Endothelial cell of umbilical vein (primary cell): ENCODE measurements around the gene IRF6. TPM values are rescaled to one million over a fixed set of nuclear protein-coding genes. Genes with fewer than 3 reads are reported as not detected.

ENCODE experiments used
- BruUV-seq: library from RNA; stranded (reverse); fragments of 400-500 nt; replicated peaks from 2 replicates; lab custom pipeline; 2021; lab: Mats Ljungman, UMichigan
- CTCF ChIA-PET: fragments of 300-600, 350-600 bp; sonication (Branson Sonifier 250); formaldehyde crosslinking; loops from one replicate; lab custom pipeline; 2021; ENCODE audit warnings: antibody characterized with exemption, inconsistent platforms; lab: Charles Lee
- POLR2A ChIA-PET: fragments of 300-600, 350-600 bp; sonication (Branson Sonifier 250); formaldehyde crosslinking; loops from one replicate; lab custom pipeline; 2021; ENCODE audit warnings: antibody characterized with exemption, inconsistent platforms; lab: Charles Lee
- DNase-seq: peaks from one replicate; pipeline ENCODE4 v3.0.0-alpha.2; 2011; ENCODE audit warnings: low read depth, low spot score
- FAIRE-seq: peaks from 2 replicates; lab custom pipeline; 2011; peaks lifted over from hg19 to GRCh38; lab: Jason Lieb, UNC
- H2AFZ ChIP-seq: 2 replicates; pipeline ENCODE4 v1.6.0; 2012; ENCODE audit warnings: low read depth, low read length, control low read depth, inconsistent platforms
- H3K27ac ChIP-seq: 2 replicates; pipeline ENCODE4 v1.5.1; 2011; ENCODE audit warnings: low read depth, mild to moderate bottlenecking, control low read depth, low read length, moderate library complexity; ENCODE audit not compliant: insufficient read depth
- H3K27me3 ChIP-seq, 2 experiments: 2 replicates each; pipeline versions ENCODE4 v1.6.0 to v1.6.1; 2011; ENCODE audit warnings: low read length in 2 of 2, mixed read lengths in 1 of 2; ENCODE audit not compliant: control insufficient read depth in 2 of 2, insufficient read depth in 2 of 2
- H3K36me3 ChIP-seq, 2 experiments: 2 replicates in 1 of 2; 3 replicates in 1 of 2; pipeline ENCODE4 v1.5.1; 2011; ENCODE audit warnings: low read length in 2 of 2, mild to moderate bottlenecking in 1 of 2, moderate library complexity in 1 of 2; ENCODE audit not compliant: control insufficient read depth in 2 of 2, insufficient read depth in 2 of 2; ENCODE audit errors: extremely low read depth in 1 of 2
- H3K4me1 ChIP-seq: 3 replicates; pipeline ENCODE4 v1.5.1; 2011; ENCODE audit warnings: mild to moderate bottlenecking, low read length; ENCODE audit not compliant: control insufficient read depth, insufficient read depth; ENCODE audit errors: extremely low read depth
- H3K4me2 ChIP-seq: 2 replicates; pipeline ENCODE4 v1.6.1; 2011; ENCODE audit warnings: low read length, control low read depth, mixed read lengths; ENCODE audit not compliant: insufficient read depth
- H3K4me3 ChIP-seq, 3 experiments: fragments of 200-600 bp in 1 of 3; sonication (generic), shearing (Covaris generic) in 1 of 3; replicated peaks in 1 of 3; 2 replicates each; pipeline ENCODE4 v1.5.1; 2011 to 2016; ENCODE audit warnings: control low read depth in 3 of 3, low read length in 3 of 3, mild to moderate bottlenecking in 2 of 3, inconsistent platforms in 1 of 3, low read depth in 1 of 3, moderate library complexity in 1 of 3; ENCODE audit not compliant: insufficient read depth in 1 of 3
- H3K79me2 ChIP-seq: 2 replicates; pipeline ENCODE4 v1.6.0; 2012; ENCODE audit warnings: low read length, inconsistent platforms; ENCODE audit not compliant: control insufficient read depth, insufficient read depth
- H3K9ac ChIP-seq: replicated peaks from 2 replicates; pipeline ENCODE3; 2011; ENCODE audit warnings: low read length, control low read depth; ENCODE audit not compliant: insufficient read depth; ENCODE audit errors: extremely low read depth
- H3K9me1 ChIP-seq: replicated peaks from 3 replicates; pipeline ENCODE4 v1.6.0; 2011; ENCODE audit warnings: mild to moderate bottlenecking, low read length; ENCODE audit not compliant: control insufficient read depth, insufficient read depth; ENCODE audit errors: extremely low read depth
- H3K9me3 ChIP-seq: replicated peaks from 2 replicates; pipeline ENCODE4 v1.5.1; 2012; ENCODE audit warnings: low read length, inconsistent platforms; ENCODE audit not compliant: control insufficient read depth, insufficient read depth
- H4K20me1 ChIP-seq: replicated peaks from 2 replicates; pipeline ENCODE3; 2011; ENCODE audit warnings: mild to moderate bottlenecking, low read length; ENCODE audit not compliant: control insufficient read depth, insufficient read depth; ENCODE audit errors: extremely low read depth
- EZH2 ChIP-seq: IDR thresholded peaks from 2 replicates; pipeline ENCODE4 v1.6.1; 2012; ENCODE audit warnings: borderline replicate concordance, low read depth, mild to moderate bottlenecking, moderate library complexity, low read length, inconsistent platforms; ENCODE audit not compliant: severe bottlenecking
- FOS ChIP-seq: IDR thresholded peaks from 2 replicates; pipeline ENCODE4 v1.6.1; 2011; ENCODE audit warnings: mild to moderate bottlenecking, low read length, moderate library complexity, borderline replicate concordance; ENCODE audit not compliant: insufficient read depth
- GATA2 ChIP-seq: IDR thresholded peaks from 2 replicates; pipeline ENCODE4 v1.7.0; 2011; ENCODE audit warnings: low read depth, mild to moderate bottlenecking, moderate library complexity, mixed read lengths, low read length; ENCODE audit not compliant: insufficient read length, insufficient read depth
- JUN ChIP-seq: IDR thresholded peaks from 2 replicates; pipeline ENCODE4 v1.6.1; 2011; ENCODE audit warnings: borderline replicate concordance, low read depth; ENCODE audit not compliant: insufficient read length, insufficient read depth
- MYC ChIP-seq: IDR thresholded peaks from one replicate; pipeline ENCODE4 v1.6.1; 2011; ENCODE audit warnings: mild to moderate bottlenecking, low read depth, low read length
- POLR2A ChIP-seq: IDR thresholded peaks from 2 replicates; pipeline ENCODE4 v1.6.1; 2012; ENCODE audit warnings: low read depth, mild to moderate bottlenecking, control low read depth, low read length
- POLR2AphosphoS5 ChIP-seq: IDR thresholded peaks from 2 replicates; pipeline ENCODE4 v1.6.1; 2012; ENCODE audit warnings: low read depth, mild to moderate bottlenecking, control low read depth, low read length, moderate library complexity; ENCODE audit not compliant: insufficient read depth
- dilution Hi-C: fragments of 300-500 bp; cut with MboI; formaldehyde crosslinking; loops from one replicate; pipeline ENCODE4 v1.15.0; 2019; ENCODE audit warnings: low sequenced_read_pairs; ENCODE audit not compliant: extremely low pct_ligation_motif_present
- intact Hi-C: fragments of 100-400 bp; cut with micrococcal nuclease; formaldehyde crosslinking; loops from one replicate; pipeline ENCODE4 v1.10.0; 2022
- polyA plus RNA-seq, 4 experiments: library from polyadenylated mRNA; depleted of rRNA in 3 of 4; stranded (reverse) in 3 of 4; unstranded in 1 of 4; fragments of >200 nt; gene quantifications; 2 replicates each; pipeline versions ENCODE4 v1.2.1 to v1.2.3, GENCODE V29; 2011 to 2012; ENCODE audit warnings: missing spikeins in 1 of 4
- total RNA-seq: library from RNA; stranded (reverse); gene quantifications from 2 replicates; pipeline ENCODE4 v1.2.3, GENCODE V29; 2021
- TF ChIP-seq, protein P1 (sequence below), 2 donors: IDR thresholded peaks; 1 replicate in 1 of 2; 2 replicates in 1 of 2; pipeline ENCODE4 v1.5.1; 2011; ENCODE audit warnings: low read length in 2 of 2, mild to moderate bottlenecking in 2 of 2, moderate library complexity in 2 of 2, control low read depth in 1 of 2, inconsistent platforms in 1 of 2, low read depth in 1 of 2; ENCODE audit not compliant: insufficient read depth in 1 of 2; ENCODE audit errors: extremely low read depth in 1 of 2
- TF ChIP-seq, protein P2 (sequence below): IDR thresholded peaks from 2 replicates; pipeline ENCODE4 v1.6.1; 2011; ENCODE audit not compliant: insufficient read depth, insufficient read length

IRF6 gene
- total and polyA plus RNA-seq, 2 donors (not counting 3 experiments of a cell fraction or from before 2014, with no cell fraction given) = 42.0 to 55.8 TPM

DNA sequence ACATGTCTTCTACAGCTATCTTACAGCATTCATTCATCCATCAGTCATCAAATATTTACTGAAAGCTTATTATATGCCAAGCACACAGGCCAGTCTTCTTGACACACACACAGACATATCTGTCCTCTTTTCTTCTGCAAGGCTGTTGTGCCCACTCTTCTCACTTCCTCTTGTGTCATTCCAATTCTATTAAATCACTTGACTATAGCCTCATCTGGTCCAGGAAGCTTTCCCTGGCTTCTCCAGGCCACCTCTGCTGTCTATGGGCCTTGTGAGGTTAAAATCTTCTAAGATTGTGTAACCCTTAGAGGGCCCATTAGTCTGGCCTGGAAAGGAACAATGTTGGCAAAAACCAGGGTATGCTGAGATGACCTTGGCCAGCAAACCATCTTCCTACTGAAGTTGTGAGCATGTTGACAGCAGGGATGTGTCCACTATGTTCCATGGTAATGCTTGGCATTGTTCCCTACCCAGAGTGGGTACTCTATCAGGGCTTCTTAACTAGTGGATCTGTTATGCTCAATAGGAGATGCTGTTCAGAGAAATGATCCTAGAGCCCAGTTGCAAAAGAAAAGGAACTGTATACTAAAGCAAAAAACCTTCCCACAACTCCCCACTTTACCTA is 44.8 kb downstream of the IRF6 start:
- no peak overlapping the region for H3K4me2 ChIP-seq
- FAIRE-seq (no peak), DNase-seq (no peak)
- dilution Hi-C loops (no loop called here), intact Hi-C loops (no loop called here)
- H3K4me1 ChIP-seq = no peaks in the 10 kb centered on the region
- H3K9me1 ChIP-seq = no peaks in the 10 kb centered on the region
- H3K27me3 ChIP-seq = peaks cover 4 to 11% of the 10 kb centered on the region in 2 experiments
- H3K27ac ChIP-seq = no peak overlapping the region
- TF ChIP-seq POLR2A = no peak
- TF ChIP-seq, protein P1, sequence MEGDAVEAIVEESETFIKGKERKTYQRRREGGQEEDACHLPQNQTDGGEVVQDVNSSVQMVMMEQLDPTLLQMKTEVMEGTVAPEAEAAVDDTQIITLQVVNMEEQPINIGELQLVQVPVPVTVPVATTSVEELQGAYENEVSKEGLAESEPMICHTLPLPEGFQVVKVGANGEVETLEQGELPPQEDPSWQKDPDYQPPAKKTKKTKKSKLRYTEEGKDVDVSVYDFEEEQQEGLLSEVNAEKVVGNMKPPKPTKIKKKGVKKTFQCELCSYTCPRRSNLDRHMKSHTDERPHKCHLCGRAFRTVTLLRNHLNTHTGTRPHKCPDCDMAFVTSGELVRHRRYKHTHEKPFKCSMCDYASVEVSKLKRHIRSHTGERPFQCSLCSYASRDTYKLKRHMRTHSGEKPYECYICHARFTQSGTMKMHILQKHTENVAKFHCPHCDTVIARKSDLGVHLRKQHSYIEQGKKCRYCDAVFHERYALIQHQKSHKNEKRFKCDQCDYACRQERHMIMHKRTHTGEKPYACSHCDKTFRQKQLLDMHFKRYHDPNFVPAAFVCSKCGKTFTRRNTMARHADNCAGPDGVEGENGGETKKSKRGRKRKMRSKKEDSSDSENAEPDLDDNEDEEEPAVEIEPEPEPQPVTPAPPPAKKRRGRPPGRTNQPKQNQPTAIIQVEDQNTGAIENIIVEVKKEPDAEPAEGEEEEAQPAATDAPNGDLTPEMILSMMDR (IDR thresholded peaks at IDR 0.05; ENCODE audit: extremely low read depth in 1 of 2, insufficient read depth in 1 of 2, low read depth in 1 of 2, low read length in 2 of 2) = no peak
- no peak for TF ChIP-seq FOS
- no peak for TF ChIP-seq MYC
- TF ChIP-seq, protein P2, sequence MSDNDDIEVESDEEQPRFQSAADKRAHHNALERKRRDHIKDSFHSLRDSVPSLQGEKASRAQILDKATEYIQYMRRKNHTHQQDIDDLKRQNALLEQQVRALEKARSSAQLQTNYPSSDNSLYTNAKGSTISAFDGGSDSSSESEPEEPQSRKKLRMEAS = no peak
- TF ChIP-seq GATA2 = no peak
- TF ChIP-seq EZH2 = no peak
- no peak for TF ChIP-seq POLR2AphosphoS5
- no peak for TF ChIP-seq JUN
- no peaks in the 10 kb centered on the region for H4K20me1 ChIP-seq
- no TSS peak for BruUV-seq
- H3K9me3 ChIP-seq = no peaks in the 10 kb centered on the region
- H3K36me3 ChIP-seq = no peaks in the 10 kb centered on the region
- ChIA-PET CTCF (interaction anchor here (1.0 to 4.2 kb wide), 3 partner anchors 10 to 27 kb away, joined by 3 to 19 read pairs (median 3); no protein-coding TSS in a partner anchor), POLR2A (no interaction called here)
- no peak overlapping the region for H3K4me3 ChIP-seq
- H3K9ac ChIP-seq = no peak overlapping the region
- no peak overlapping the region for H2AFZ ChIP-seq
- no peaks in the 10 kb centered on the region for H3K79me2 ChIP-seq
